ENCODE measurements around the gene PHC1. TPM values are rescaled to one million over a fixed set of nuclear protein-coding genes. Genes with fewer than 3 reads are reported as not detected.
"Not testable (repeated sequence)": the region's sequence is repeated elsewhere in the genome, so short reads cannot be mapped to it uniquely, and the experiment has no call there.

The PHC1 gene
- total RNA-seq, 1 experiment from 2014 or later = 40.3 TPM

GRCh38 chr12:8917751-8918150, 3.4 kb downstream of the PHC1 start:
- TF ChIP-seq CTCF (conservative IDR thresholded peaks at IDR 0.05; ENCODE audit: low read depth, low read length) (no peak), EZH2 (IDR thresholded peaks at IDR 0.05; ENCODE audit: borderline replicate concordance, low read depth, low read length, poor library complexity, severe bottlenecking) (no peak)
- BruUV-seq (replicated peaks) = no TSS peak
- DNase-seq (ENCODE audit: low spot score) = no peak
- intact Hi-C loops (cut with micrococcal nuclease; ENCODE audit: unreplicated experiment) = no loop called here
- Histone ChIP-seq H3K36me3 (ENCODE audit: insufficient read depth, low read length, poor library complexity, severe bottlenecking) (peaks cover 7% of the 10 kb centered on the region), H3K27me3 (replicated peaks; ENCODE audit: insufficient read depth, low read depth, low read length, poor library complexity) (no peaks in the 10 kb centered on the region), H3K4me3 (ENCODE audit: low read depth, low read length, poor library complexity, severe bottlenecking) (no peak overlapping the region), H3K9me3 (ENCODE audit: low read depth, low read length, poor library complexity, severe bottlenecking) (no peaks in the 10 kb centered on the region), H3K27ac (ENCODE audit: low read depth, low read length, poor library complexity, severe bottlenecking) (no peak overlapping the region), H3K4me1 (ENCODE audit: insufficient read depth, low read length, poor library complexity, severe bottlenecking) (peaks cover 9% of the 10 kb centered on the region)
- ChIA-PET POLR2A (ENCODE audit: low non-redundant PET) (no interaction called here), CTCF (no interaction called here)

- H3K4me1 ChIP-seq (ENCODE audit: insufficient read depth, low read length, poor library complexity, severe bottlenecking); DNase-seq (ENCODE audit: low spot score); H3K27ac ChIP-seq (ENCODE audit: low read depth, low read length, poor library complexity, severe bottlenecking); H3K9me3 ChIP-seq (ENCODE audit: low read depth, low read length, poor library complexity, severe bottlenecking); POLR2A ChIA-PET (ENCODE audit: low non-redundant PET); H3K36me3 ChIP-seq (ENCODE audit: insufficient read depth, low read length, poor library complexity, severe bottlenecking); BruUV-seq (replicated peaks); intact Hi-C loops (cut with micrococcal nuclease; ENCODE audit: unreplicated experiment); CTCF ChIA-PET; H3K4me3 ChIP-seq (ENCODE audit: low read depth, low read length, poor library complexity, severe bottlenecking); H3K27me3 ChIP-seq (replicated peaks; ENCODE audit: insufficient read depth, low read depth, low read length, poor library complexity): not testable (repeated sequence)
Observed at GRCh38 chr12:8919643-8920042, 5.3 kb downstream of the PHC1 start.

GRCh38 chr12:8922544-8922943, 8.2 kb downstream of the PHC1 start:
- DNase-seq (ENCODE audit: low spot score) = no peak
- Histone ChIP-seq H3K27me3 (replicated peaks; ENCODE audit: insufficient read depth, low read depth, low read length, poor library complexity) (no peaks in the 10 kb centered on the region), H3K4me1 (ENCODE audit: insufficient read depth, low read length, poor library complexity, severe bottlenecking) (no peaks in the 10 kb centered on the region), H3K9me3 (ENCODE audit: low read depth, low read length, poor library complexity, severe bottlenecking) (no peaks in the 10 kb centered on the region), H3K27ac (ENCODE audit: low read depth, low read length, poor library complexity, severe bottlenecking) (no peak overlapping the region), H3K36me3 (ENCODE audit: insufficient read depth, low read length, poor library complexity, severe bottlenecking) (peaks cover 7% of the 10 kb centered on the region), H3K4me3 (ENCODE audit: low read depth, low read length, poor library complexity, severe bottlenecking) (no peak overlapping the region)
- ChIA-PET CTCF (no interaction called here), POLR2A (ENCODE audit: low non-redundant PET) (no interaction called here)
- TF ChIP-seq CTCF (conservative IDR thresholded peaks at IDR 0.05; ENCODE audit: low read depth, low read length) (no peak), EZH2 (IDR thresholded peaks at IDR 0.05; ENCODE audit: borderline replicate concordance, low read depth, low read length, poor library complexity, severe bottlenecking) (no peak)
- intact Hi-C loops (cut with micrococcal nuclease; ENCODE audit: unreplicated experiment) = no loop called here
- no TSS peak for BruUV-seq (replicated peaks)

GRCh38 chr12:8930655-8931323, 16.5 kb downstream of the PHC1 start:
- H3K27me3 ChIP-seq (replicated peaks; ENCODE audit: insufficient read depth, low read depth, low read length, poor library complexity); DNase-seq (ENCODE audit: low spot score); H3K9me3 ChIP-seq (ENCODE audit: low read depth, low read length, poor library complexity, severe bottlenecking); intact Hi-C loops (cut with micrococcal nuclease; ENCODE audit: unreplicated experiment); POLR2A ChIA-PET (ENCODE audit: low non-redundant PET); H3K4me3 ChIP-seq (ENCODE audit: low read depth, low read length, poor library complexity, severe bottlenecking); H3K27ac ChIP-seq (ENCODE audit: low read depth, low read length, poor library complexity, severe bottlenecking); CTCF ChIA-PET; H3K4me1 ChIP-seq (ENCODE audit: insufficient read depth, low read length, poor library complexity, severe bottlenecking); BruUV-seq (replicated peaks): not testable (repeated sequence)
- H3K36me3 ChIP-seq (ENCODE audit: insufficient read depth, low read length, poor library complexity, severe bottlenecking) = peaks cover 11% of the 10 kb centered on the region

GRCh38 chr12:8932464-8932863, 18.2 kb downstream of the PHC1 start:
- BruUV-seq (replicated peaks); CTCF ChIA-PET; H3K4me1 ChIP-seq (ENCODE audit: insufficient read depth, low read length, poor library complexity, severe bottlenecking); intact Hi-C loops (cut with micrococcal nuclease; ENCODE audit: unreplicated experiment); DNase-seq (ENCODE audit: low spot score); H3K4me3 ChIP-seq (ENCODE audit: low read depth, low read length, poor library complexity, severe bottlenecking); H3K9me3 ChIP-seq (ENCODE audit: low read depth, low read length, poor library complexity, severe bottlenecking); POLR2A ChIA-PET (ENCODE audit: low non-redundant PET); H3K27me3 ChIP-seq (replicated peaks; ENCODE audit: insufficient read depth, low read depth, low read length, poor library complexity); H3K27ac ChIP-seq (ENCODE audit: low read depth, low read length, poor library complexity, severe bottlenecking): not testable (repeated sequence)
- H3K36me3 ChIP-seq (ENCODE audit: insufficient read depth, low read length, poor library complexity, severe bottlenecking) = peaks cover 11% of the 10 kb centered on the region

GRCh38 chr12:8934080-8934479, 19.8 kb downstream of the PHC1 start:
- H3K9me3 ChIP-seq (ENCODE audit: low read depth, low read length, poor library complexity, severe bottlenecking); intact Hi-C loops (cut with micrococcal nuclease; ENCODE audit: unreplicated experiment); POLR2A ChIA-PET (ENCODE audit: low non-redundant PET); H3K4me1 ChIP-seq (ENCODE audit: insufficient read depth, low read length, poor library complexity, severe bottlenecking); DNase-seq (ENCODE audit: low spot score); CTCF ChIA-PET; H3K27me3 ChIP-seq (replicated peaks; ENCODE audit: insufficient read depth, low read depth, low read length, poor library complexity); BruUV-seq (replicated peaks); H3K27ac ChIP-seq (ENCODE audit: low read depth, low read length, poor library complexity, severe bottlenecking); H3K4me3 ChIP-seq (ENCODE audit: low read depth, low read length, poor library complexity, severe bottlenecking): not testable (repeated sequence)
- peaks cover 22% of the 10 kb centered on the region for H3K36me3 ChIP-seq (ENCODE audit: insufficient read depth, low read length, poor library complexity, severe bottlenecking)
